HG03139 (cell line): Measurements from ENCODE around the gene TLE4.

Source experiments
- ATAC-seq: cut with Tn5 transposase; IDR thresholded peaks from one replicate; pipeline ENCODE4 v1.9.1; 2021; ENCODE audit not compliant: unreplicated experiment

The TLE4 gene

DNA sequence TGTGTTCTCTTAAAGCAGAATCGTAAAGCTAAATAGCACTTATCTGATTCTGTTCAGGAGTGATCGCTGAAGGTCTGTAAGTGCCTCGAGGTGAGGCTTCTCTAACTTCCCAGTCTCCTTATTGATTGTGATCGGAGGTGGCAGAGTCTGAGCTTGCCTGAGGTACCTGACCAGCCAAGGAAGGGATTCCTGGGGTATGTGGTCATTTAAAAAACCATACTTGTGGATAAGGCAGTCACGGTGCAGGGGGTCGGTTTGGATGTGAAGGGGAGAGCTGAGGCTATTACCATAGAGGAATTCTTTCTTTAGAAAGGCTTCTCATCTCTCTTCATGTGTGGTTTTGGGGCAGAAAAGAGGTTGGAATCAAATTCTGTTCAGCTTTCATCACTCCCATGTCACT, 193.7 kb downstream of the TLE4 start:
- no peak for ATAC-seq

DNA sequence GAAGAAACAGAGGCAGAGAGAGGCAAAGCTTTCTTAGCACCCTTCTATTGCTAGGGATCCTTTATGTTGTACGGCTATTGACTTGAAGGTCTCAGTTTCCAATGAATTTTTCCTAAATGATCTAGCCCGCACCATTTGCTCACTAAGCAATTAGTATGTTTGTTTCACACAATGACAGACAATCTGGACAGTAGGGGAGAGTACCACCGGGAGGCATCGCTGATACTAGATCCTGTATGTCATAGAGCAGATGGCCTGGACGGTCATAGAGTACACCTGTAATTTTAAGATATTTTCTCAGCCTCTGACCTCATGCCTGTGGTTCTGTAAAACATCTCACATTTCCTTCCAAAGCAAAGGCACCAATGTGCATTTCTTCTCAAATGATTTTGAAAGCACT, 194.3 kb downstream of the TLE4 start:
- no peak for ATAC-seq

DNA sequence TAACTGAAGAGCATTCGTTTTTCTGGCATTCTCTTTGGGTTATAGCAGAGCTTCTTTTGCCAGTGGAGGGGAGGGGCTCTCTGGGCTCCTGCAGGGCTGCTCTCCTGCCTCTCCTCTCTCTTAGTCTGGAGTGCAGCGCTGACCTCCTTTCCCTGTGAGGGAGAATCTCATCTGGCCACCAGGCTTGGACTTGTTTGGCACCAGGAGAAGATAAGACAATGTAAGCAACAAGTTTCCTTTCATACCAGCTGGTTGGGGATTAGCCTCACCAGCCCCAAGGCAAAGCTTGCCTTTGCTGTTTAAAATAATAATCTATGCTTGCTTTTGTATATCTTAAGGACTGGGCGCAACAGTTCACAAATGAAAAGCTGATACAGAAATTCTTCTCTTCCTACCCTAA, 196.4 kb downstream of the TLE4 start:
- no peak for ATAC-seq

DNA sequence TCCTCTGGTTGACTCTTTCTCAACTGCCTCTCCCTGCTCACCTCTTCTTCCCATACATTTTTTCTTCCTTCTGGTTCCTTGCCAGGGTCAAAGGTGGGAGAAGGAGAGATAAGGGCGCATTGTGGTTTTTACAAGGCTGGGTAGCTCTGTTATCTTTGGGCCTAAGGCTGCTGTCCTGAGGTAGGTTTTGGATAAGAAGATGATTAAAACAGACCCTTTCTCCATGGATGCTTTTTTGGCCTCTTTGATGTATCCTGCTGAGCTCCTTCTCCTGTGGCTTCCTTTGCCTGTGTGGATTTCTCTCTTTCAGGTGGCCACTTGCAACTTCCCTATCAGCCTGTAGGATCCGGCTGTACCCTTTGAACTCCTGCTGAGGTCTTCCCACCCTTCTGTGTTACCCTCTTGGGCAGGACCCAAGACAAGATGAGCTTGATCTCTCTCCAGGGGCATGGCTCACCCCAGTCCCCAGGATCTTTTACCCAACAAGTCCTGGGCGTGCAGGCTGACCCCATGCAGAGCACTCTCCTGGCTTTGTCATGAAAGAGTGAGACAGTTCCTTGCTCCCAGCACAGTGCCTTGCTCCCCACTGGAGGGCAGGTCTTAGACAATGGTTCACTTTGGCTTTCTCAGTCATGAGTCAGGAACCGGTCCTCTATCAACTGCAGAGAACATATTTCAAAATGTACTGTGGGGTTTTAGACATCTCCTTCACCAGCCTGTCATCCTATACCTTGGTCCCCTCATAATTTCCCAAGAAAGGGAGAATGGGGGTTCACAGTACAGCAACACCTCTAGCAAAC, 197.9 kb downstream of the TLE4 start:
- no peak for ATAC-seq

DNA sequence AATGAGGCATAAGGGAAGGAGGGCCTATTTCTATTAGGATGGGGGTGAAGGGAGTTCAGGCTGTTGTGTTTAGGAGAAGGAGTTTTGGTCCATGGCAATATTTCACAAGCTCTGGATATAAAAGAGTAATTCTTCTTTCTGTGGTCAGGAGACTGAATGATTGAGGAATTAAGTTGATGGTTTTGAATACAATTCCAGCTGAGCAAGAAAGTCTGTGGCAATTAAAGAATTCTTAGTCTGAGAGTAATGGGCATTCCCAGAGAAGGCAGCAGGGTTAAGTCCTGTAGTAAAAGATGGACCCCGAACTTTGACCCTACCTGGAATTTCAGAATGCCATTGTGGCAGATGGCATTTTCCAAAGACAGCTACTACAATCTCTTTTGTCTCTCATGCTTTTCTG, 202.6 kb downstream of the TLE4 start:
- no peak for ATAC-seq
